ENCODE measurements around the gene CLEC2A.
"Not testable (repeated sequence)": the region's sequence is repeated elsewhere in the genome, so short reads cannot be mapped to it uniquely, and the experiment has no call there.

CLEC2A gene

DNA sequence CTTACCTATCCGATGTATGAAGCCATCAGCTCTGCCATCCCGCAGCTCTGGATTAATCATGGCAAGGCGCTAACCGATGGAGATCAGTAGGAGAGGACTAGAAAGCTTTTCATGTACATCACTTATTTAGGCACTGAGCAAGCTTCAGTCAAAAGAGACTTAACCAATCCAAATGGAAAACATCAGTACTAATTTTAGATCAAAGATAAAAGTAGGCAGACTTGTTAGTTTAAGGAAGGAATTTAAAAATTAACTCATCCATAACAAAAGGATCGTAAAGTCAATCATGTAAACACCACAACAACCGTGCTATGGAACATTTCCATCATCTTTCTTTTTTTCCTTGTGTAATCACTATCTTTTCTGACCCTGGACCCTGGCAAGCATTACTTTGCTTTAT lies at the start of gene CLEC2A:
Gene CLEC2A, minus strand, starts transcription at position 101 of the 400 bp plus-strand sequence. Its CDS starts 41 bp downstream, at position 60.
- DNase-seq: no peak

DNA sequence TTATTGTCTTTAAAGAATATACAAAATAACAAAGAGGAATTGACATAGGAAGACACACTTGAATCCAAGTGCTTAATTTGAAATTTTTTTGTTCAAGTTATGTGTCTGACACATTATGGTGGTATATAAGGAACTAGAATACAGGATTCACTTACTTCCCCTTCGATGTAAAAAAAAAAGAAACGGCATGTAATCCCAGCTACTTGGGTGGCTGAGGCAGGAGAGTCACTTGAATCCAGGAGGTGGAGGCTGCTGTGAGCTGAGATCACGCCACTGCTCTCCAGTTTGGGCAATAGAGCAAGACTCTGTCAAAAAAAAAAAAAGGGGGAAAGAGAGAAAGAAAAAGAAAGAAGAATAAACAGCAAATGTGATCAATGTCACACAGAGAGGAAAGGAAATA lies 48.0 kb upstream of the CLEC2A start:
- DNase-seq: no peak

DNA sequence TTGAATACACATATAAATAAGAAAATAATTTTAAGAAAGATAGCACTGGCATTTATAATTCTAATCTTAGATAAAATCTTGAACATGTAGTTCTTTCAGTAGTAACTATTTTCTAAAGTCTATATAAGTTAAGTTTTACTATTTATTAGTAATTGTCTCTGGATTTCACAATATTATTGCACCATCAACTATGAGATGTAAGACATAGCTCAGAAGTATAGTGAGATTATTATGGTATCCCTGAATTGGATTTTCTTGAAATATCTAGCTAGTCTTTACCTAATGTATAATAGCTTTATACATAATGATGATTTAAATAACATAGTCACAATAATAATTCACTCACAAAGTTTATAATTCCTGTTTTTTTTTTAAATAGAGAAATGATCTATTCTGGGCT lies 45.7 kb upstream of the CLEC2A start:
- DNase-seq: no peak

GRCh38 chr12:9976626-9977025 lies 44.5 kb upstream of the CLEC2A start:
- not testable (repeated sequence) for DNase-seq

GRCh38 chr12:9975614-9976013 lies 43.4 kb upstream of the CLEC2A start:
- no peak for DNase-seq

DNA sequence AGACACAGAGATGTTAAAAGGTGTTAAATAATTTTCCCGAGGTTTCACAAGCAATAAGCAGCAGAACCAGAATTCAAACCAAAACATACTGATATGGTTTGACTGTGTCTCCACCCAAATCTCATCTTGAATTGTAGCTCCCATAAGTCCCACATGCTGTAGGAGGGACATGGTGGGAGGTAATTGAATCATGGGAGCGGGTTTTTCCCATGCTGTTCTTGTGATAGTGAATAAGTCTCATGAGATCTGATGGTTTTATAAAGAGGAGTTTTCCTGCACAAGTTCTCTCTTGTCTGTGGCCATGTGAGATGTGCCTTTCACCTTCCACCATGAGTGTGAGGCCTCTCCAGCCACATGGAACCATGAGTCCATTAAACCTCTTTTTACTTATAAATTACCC lies 42.6 kb upstream of the CLEC2A start:
- not testable (repeated sequence) for DNase-seq

- DNase-seq: no peak
Measured at GRCh38 chr12:9973949-9974348, 41.8 kb upstream of the CLEC2A start.

DNA sequence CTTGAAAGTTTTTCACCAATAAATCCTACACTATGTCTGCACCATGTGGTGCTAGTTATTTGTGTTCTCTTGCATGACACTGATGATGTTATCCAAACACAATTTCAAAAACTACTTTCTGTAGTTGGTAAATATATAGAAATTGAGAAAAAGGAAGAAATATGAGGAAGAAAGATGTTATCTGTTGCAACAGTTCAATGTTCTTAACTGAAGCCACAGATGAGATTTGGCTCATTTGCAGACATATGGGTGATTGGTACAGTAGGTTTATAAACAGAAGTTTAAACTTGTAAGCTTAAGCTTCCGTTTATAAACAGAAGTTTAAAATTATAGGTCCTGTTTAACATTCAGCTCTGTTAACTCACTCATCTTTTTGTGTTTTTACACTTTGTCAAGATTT lies 39.0 kb upstream of the CLEC2A start, which contains the start of gene CLEC12A:
Gene CLEC12A, plus strand, starts transcription at position 229 of the 400 bp plus-strand sequence. CDS start 188 bp downstream, outside the sequence.
- DNase-seq: no peak

- DNase-seq: no peak
Measured at GRCh38 chr12:9969673-9970072, 37.5 kb upstream of the CLEC2A start.

- no peak for DNase-seq
Measured at GRCh38 chr12:9961901-9962300, 29.7 kb upstream of the CLEC2A start.

- DNase-seq: no peak
Measured at GRCh38 chr12:9961106-9961505, 28.9 kb upstream of the CLEC2A start.

DNA sequence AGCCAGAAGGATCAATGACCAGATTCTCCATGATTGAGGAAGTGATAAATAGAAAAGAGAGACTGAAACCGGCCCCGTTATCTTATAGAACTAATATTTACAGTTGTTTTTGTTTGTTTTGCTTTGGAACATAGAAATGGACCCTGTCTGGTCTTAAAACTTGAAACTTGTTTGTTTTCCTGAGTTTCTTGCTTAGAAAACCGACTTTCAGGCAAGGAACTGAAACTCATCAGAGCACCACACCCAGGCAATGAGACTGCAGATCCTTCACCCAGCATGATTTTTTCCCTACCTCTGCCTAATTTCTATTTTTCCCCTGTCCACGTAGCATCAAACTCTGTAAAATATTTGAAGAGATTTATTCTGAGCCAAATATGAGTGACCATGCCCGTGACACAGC lies 28.4 kb upstream of the CLEC2A start:
- no peak for DNase-seq

- no peak for DNase-seq
Measured at GRCh38 chr12:9957834-9958233, 25.7 kb upstream of the CLEC2A start.

- DNase-seq: not testable (repeated sequence)
Measured at GRCh38 chr12:9952954-9953729, 21.0 kb upstream of the CLEC2A start.

DNA sequence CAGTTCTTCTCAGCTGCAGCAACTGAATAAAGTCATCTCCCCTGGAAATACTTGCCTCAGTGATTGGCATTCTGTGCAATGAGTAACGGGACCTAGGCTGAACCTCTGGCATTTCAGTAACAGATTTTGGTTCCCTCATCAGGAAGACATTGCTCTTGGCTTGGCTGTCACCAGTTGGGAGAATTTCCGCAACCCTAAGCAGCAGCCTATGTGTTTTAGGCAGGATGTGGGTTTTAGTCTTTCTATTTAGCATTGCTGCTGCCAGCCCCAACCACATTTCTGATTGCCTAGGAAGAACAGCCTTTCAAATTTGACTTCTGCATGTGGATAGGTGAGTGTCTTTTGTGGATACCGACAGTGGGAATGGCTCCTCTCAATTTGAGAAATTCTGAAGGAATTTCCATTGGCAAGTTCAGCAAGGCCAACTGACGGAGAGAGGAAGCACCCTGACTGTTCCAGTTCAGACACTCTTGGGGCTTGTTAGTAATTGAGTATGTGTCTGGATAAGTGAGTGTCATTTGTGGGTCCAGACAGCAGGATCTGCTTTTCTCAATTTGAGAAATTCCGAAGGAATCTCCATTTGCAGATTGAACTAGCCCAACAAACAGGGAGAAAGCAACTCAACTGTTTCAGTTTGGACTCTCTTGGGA lies 19.0 kb upstream of the CLEC2A start:
- no peak for DNase-seq

DNA sequence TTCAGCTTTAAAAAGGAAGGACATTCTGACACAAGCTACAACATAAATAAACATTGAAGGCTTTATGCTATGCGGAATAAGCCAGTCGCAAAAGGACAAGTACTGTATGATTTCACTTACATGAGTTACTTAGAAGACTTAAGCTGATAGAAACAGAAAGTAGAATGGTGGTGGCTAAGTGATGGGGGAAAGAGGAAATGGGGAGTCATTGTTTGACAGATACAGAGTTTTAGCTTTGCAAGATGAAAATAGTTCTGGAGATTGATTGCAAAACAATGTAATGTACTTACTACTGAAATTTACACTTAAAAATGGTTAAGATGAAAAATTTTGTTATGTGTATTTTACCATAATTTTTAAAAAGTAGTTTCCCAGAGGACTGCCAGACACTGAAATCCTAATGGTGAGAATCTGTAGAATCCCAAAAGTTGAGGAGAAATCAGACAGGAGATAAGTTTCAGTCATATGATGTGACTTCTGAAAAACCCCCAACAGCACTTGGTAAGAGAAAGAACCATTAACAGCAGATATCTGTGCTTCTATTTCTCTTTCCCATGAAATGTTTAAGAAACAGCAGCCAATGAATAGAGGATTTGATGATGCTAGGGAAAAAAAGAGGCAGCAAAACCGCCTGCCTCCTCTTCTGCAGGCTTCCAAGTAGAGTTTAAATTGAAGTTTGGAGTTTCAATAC lies 16.6 kb upstream of the CLEC2A start:
- no peak for DNase-seq

DNA sequence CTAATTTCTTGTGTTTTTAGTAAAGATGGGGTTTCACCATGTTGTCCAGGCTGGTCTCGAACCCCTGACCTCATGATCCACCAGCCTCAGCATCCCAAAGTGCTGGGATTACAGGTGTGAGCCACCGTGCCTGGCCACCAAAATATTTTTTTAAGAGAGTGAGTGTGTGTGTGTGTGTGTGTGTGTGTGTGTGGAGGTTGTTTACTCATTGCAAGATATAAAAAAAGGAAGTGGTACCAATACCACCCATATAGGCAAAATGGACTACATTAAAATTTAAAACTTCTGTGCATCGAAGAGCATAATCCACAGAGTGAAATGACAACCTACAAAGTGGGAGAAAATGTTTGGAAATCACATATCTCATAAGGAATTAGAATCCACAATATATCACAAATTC lies 15.5 kb upstream of the CLEC2A start:
- no peak for DNase-seq

DNA sequence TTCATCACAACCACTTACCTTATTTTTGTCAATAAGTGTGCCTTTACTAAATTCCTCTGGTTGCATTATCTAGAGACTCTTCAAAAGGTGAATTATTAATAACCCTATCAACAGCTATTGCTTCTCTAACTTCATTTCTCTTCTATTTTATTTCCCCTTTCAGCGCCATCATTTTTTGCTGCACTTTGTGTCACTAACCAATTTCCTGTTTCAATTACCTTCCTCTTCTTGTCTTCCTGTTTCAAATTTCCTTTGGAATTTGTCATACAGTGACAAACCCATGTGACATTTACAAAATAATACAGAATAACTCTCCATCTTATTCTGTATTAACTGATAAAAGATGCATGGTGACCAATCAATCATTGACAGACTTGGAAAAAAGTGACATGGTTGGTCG lies 12.2 kb upstream of the CLEC2A start:
- DNase-seq: no peak

DNA sequence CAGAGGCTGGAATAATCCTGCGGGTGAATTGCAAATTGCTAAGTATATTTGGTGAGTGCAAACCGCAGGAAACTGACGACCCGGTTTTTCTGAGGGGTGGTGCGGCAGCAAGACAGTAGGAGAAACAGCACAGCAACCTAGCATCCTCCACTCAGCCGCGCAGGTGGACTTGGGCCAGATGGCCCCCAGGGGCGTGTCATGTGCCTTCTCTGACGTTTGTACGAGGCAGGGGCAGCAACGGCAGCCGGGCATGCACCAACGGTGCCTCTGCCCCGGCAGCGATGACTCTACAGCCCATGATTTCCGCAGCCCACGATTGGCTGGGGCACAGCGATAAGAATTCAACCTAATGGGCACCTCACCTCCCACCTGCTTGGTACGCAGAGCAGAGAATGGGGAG lies 11.1 kb upstream of the CLEC2A start:
- no peak for DNase-seq

- no peak for DNase-seq
Measured at GRCh38 chr12:9941838-9942237, 9.7 kb upstream of the CLEC2A start.

DNA sequence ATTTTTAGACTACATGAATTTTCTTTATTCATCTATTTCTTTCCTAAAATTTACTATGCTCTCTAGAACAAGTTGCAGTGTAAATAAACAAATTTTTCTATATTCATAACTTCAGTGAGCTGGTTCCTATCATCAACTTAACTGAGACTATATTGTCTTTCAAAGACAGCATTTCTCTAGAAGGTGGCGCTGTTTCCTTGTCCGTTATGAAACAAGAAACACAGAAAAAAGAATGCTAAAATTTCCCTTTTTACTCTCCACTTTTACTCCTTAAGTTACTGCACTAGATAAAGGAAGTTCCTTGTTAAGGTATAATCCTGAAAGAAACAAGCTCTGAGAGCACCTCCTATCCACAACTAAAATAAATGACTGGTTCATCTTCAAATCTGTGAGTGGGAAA lies 8.2 kb upstream of the CLEC2A start:
- no peak for DNase-seq

DNA sequence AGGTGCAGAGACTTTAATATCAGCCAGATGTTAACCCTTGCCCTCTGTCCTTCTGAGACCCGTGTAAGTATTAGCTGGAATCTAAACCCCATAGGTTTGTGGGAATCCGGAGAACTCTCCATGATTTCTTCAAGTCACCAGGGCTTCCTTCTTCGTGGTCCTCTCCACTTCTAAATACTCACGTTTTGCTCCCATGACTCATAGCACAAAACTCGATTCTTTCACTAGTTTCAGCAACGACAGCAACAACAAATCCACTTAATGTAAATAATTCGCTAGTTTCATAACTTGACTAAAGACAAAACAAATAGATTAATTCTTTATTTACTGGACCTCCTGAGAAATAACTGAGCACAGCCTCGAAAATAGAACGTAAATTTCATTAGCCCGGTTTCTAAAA lies 4.4 kb upstream of the CLEC2A start:
- DNase-seq: no peak

- no peak for DNase-seq
Measured at GRCh38 chr12:9935026-9935425, 2.9 kb upstream of the CLEC2A start.

DNA sequence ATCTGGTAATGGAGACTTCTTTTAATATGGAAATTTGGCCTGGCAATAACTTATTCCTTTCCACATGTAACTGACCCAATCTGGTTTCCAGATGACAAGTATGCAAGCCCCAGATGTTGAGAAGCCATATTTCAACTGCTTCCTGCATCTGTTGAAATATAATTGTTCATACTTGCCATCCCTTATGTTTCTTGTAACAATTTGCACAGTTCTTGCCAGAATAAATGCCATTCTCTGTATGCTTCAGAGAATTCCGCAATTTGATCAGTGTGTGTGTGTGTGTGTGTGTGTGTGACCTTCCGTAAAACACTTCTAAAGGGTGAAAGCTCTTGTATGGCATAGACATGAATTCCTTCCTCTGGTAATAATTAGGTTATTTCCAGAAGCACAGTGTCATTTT lies 1.8 kb upstream of the CLEC2A start:
- DNase-seq: no peak
